CD8-positive, alpha-beta memory T cell (primary cell): Measurements from ENCODE around the gene CABP4. TPM values are rescaled to one million over a fixed set of nuclear protein-coding genes. Genes with fewer than 3 reads are reported as not detected.
"Not testable (repeated sequence)": the region's sequence is repeated elsewhere in the genome, so short reads cannot be mapped to it uniquely, and the experiment has no call there.

ENCODE experiments used
- CTCF ChIA-PET: fragments of 350-600 bp; sonication (Branson Sonifier 250); formaldehyde crosslinking; loops from one replicate; lab custom pipeline; 2021; ENCODE audit warnings: antibody characterized with exemption; lab: Charles Lee
- POLR2A ChIA-PET: fragments of 350-600 bp; sonication (Branson Sonifier 250); formaldehyde crosslinking; loops from one replicate; lab custom pipeline; 2021; ENCODE audit warnings: antibody characterized with exemption; lab: Charles Lee
- DNase-seq, 5 donors: peaks; one replicate each; pipeline versions ENCODE4 v3.0.0 to v3.0.0-alpha.2; 2020 to 2022; ENCODE audit warnings: mixed read lengths in 1 of 5
- H3K27ac ChIP-seq: one replicate; pipeline ENCODE4 v1.7.0; 2013; ENCODE audit warnings: low read depth, mild to moderate bottlenecking, low read length, moderate library complexity
- H3K27me3 ChIP-seq: 2 replicates; pipeline ENCODE4 v1.7.0; 2013; ENCODE audit warnings: low read length, mild to moderate bottlenecking; ENCODE audit not compliant: insufficient read depth, poor library complexity, severe bottlenecking
- H3K36me3 ChIP-seq: 2 replicates; pipeline ENCODE4 v1.7.0; 2013; ENCODE audit warnings: mild to moderate bottlenecking, low read length, moderate library complexity; ENCODE audit not compliant: insufficient read depth
- H3K4me1 ChIP-seq: 2 replicates; pipeline ENCODE4 v1.7.0; 2013; ENCODE audit warnings: mild to moderate bottlenecking, low read length, moderate library complexity; ENCODE audit not compliant: insufficient read depth
- H3K4me3 ChIP-seq: 2 replicates; pipeline ENCODE4 v1.7.0; 2013; ENCODE audit warnings: mild to moderate bottlenecking, low read length
- H3K9me3 ChIP-seq: 2 replicates; pipeline ENCODE4 v1.7.0; 2013; ENCODE audit warnings: mild to moderate bottlenecking, low read length
- H3K27ac Mint-ChIP-seq, 8 donors: one replicate each; pipeline ENCODE4 v1.8.0; 2020 to 2021; ENCODE audit warnings: mixed read lengths in 8 of 8, mild to moderate bottlenecking in 6 of 8, inconsistent platforms in 3 of 8, moderate library complexity in 3 of 8
- H3K27me3 Mint-ChIP-seq, 2 donors: one replicate each; pipeline ENCODE4 v1.8.0; 2020 to 2021; ENCODE audit warnings: mixed read lengths in 2 of 2, mild to moderate bottlenecking in 1 of 2, moderate library complexity in 1 of 2
- H3K36me3 Mint-ChIP-seq, 3 donors: one replicate each; pipeline ENCODE4 v1.8.0; 2020 to 2021; ENCODE audit warnings: mixed read lengths in 3 of 3, inconsistent platforms in 1 of 3, mild to moderate bottlenecking in 1 of 3
- H3K4me1 Mint-ChIP-seq, 3 donors: one replicate each; pipeline ENCODE4 v1.8.0; 2020 to 2021; ENCODE audit warnings: mixed read lengths in 3 of 3, inconsistent platforms in 1 of 3, mild to moderate bottlenecking in 1 of 3
- H3K4me3 Mint-ChIP-seq, 7 donors: one replicate each; pipeline ENCODE4 v1.8.0; 2020 to 2021; ENCODE audit warnings: mixed read lengths in 7 of 7, mild to moderate bottlenecking in 6 of 7, moderate library complexity in 4 of 7, inconsistent platforms in 2 of 7
- H3K9me3 Mint-ChIP-seq, 5 donors: one replicate each; pipeline ENCODE4 v1.8.0; 2020 to 2022; ENCODE audit warnings: mixed read lengths in 5 of 5, mild to moderate bottlenecking in 3 of 5, moderate library complexity in 2 of 5, inconsistent platforms in 1 of 5
- polyA plus RNA-seq: library from polyadenylated mRNA; unstranded; fragments of 300-500 nt; fragmentation: Illumina TruSeq; gene quantifications from one replicate; pipeline ENCODE4 v1.2.3, GENCODE V29; 2021
- total RNA-seq, 2 experiments: library from RNA; stranded (reverse); gene quantifications; one replicate each; pipeline ENCODE4 v1.2.3, GENCODE V29; 2021

CABP4 gene
- total and polyA plus RNA-seq, 3 experiments from 2014 or later: 0.28 to 0.36 (median 0.33) TPM

DNA sequence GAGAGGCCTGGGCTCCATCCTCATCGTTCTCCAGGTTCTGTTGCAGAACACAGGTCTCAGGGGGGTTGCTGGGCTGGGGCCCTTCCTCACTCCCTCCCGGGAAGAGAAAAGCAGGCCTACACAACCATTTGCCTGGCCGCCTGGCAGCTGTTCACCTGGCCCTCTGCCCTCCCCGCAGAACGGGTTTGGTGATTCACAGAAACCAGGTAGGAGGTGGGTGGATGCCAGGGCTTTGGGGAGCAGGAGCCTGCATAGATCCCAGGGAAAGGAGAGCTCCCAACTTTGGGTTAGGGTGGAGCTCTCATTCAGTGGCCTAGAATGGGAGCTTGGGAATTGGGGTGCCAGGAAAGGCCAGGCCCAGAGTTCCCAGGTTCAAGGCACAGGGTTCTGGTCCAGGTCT lies 12.9 kb downstream of the CABP4 start:
- peak overlapping the region; percentile 74 for H3K4me3 ChIP-seq
- no peaks in the 10 kb centered on the region for H3K9me3 Mint-ChIP-seq
- H3K27ac ChIP-seq: peak overlapping the region; percentile 59
- no peaks in the 10 kb centered on the region for H3K27me3 Mint-ChIP-seq
- no peaks in the 10 kb centered on the region for H3K36me3 ChIP-seq
- H3K9me3 ChIP-seq: no peaks in the 10 kb centered on the region
- H3K27ac Mint-ChIP-seq: peak overlapping the region in 7 of 8 donors; percentile 77 to 97 (median 87)
- POLR2A ChIA-PET: interaction anchor here (0.5 to 3.9 kb wide), 15 partner anchors 15 to 228 kb away, joined by 3 to 38 read pairs (median 6); partner anchors contain the start of genes AIP, CLCF1, PPP1CA and PTPRCAP
- H3K4me1 Mint-ChIP-seq: peaks cover 11 to 48% (median 32%) of the 10 kb centered on the region in 3 donors
- CTCF ChIA-PET: interaction anchor here (0.9 to 4.8 kb wide), 13 partner anchors 16 to 228 kb away, joined by 3 to 38 read pairs (median 4); partner anchors contain the start of genes GPR152, PITPNM1, PPP1CA and PTPRCAP
- peaks cover 0 to 11% (median 0%) of the 10 kb centered on the region in 3 donors for H3K36me3 Mint-ChIP-seq
- H3K4me3 Mint-ChIP-seq: peak overlapping the region; percentile 87 to 92 (median 88)
- DNase-seq: no peak
- no peaks in the 10 kb centered on the region for H3K27me3 ChIP-seq
- H3K4me1 ChIP-seq: peaks cover 39% of the 10 kb centered on the region

DNA sequence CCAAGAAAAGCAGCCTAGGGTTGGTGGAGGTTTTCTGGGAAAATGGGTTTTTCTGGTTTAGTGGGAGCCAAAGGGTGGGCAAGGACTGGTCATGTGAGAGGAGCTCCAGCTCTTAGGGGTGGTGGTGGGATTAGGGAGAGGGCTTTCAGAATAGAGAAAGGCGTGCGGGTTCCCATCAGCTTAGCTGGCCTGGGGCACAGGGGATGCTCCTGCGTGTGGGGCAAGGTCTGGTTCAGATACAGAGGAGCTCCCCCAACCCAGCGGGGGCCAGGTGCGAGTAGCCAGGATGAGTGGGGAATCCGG lies 13.3 kb downstream of the CABP4 start:
- H3K9me3 Mint-ChIP-seq: no peaks in the 10 kb centered on the region
- CTCF ChIA-PET: interaction anchor here (0.6 to 4.8 kb wide), 15 partner anchors 16 to 228 kb away, joined by 3 to 38 read pairs (median 4); partner anchors contain the start of genes GPR152, PITPNM1, PPP1CA and PTPRCAP
- H3K27ac Mint-ChIP-seq: peak overlapping the region; percentile 64 to 94 (median 86)
- peaks cover 0 to 11% (median 0%) of the 10 kb centered on the region in 3 donors for H3K36me3 Mint-ChIP-seq
- peak overlapping the region; percentile 87 to 92 (median 88) for H3K4me3 Mint-ChIP-seq
- H3K36me3 ChIP-seq: no peaks in the 10 kb centered on the region
- peak overlapping the region; percentile 74 for H3K4me3 ChIP-seq
- no peaks in the 10 kb centered on the region for H3K9me3 ChIP-seq
- no peaks in the 10 kb centered on the region for H3K27me3 Mint-ChIP-seq
- H3K27me3 ChIP-seq: no peaks in the 10 kb centered on the region
- POLR2A ChIA-PET: interaction anchor here (0.5 to 3.9 kb wide), 17 partner anchors 15 to 229 kb away, joined by 3 to 38 read pairs (median 5); partner anchors contain the start of genes AIP, CLCF1, PPP1CA and PTPRCAP
- peaks cover 39% of the 10 kb centered on the region for H3K4me1 ChIP-seq
- no peak for DNase-seq
- peak overlapping the region; percentile 59 for H3K27ac ChIP-seq
- H3K4me1 Mint-ChIP-seq: peaks cover 11 to 46% (median 30%) of the 10 kb centered on the region in 3 donors

DNA sequence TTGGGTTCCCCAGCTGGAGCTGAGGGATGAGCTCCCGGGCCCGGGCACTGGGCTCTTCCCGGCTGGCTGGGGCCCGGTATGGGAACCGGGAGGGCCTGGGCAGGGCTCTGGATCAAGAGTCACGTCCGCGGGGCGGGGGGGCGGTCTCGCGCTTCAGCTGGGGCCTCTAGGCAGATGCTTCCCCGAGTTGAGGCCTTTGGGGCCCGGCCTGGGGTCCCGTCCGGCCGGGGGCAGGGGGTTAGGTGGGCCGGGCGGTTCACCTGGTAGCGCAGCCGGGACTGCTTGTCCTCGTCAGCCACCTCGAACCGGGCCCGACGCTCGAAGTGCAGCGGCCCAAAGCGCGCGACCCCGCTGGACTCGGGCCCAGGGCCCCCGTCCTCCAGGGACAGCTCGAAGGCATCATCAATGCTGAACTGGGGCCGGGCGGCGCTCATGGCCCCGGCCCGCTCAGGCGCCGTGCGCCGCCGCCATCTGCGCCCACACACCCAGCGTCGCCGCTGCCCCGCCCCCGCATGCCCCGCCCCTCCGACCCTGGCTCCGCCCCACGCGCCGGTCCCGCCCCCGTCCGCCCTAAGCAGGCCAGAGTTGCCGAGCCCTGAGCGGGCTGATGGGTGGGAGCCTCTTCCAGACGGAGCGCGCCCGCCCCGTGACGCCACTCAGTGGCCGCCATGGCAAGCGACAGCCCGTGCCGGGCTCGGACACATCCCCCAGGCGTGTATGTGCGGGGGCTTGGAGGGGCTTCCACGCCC lies 13.8 kb downstream of the CABP4 start, which contains the start of gene TMEM134:
TSS of gene TMEM134 (minus strand) at position 493 of the 749 bp plus-strand sequence. CDS start at position 434, 59 bp downstream.
- peak within 1 kb of the TSS; percentile 70 for H3K27ac ChIP-seq
- H3K4me1 ChIP-seq: peaks cover 36% of the 10 kb centered on the region
- no peaks in the 10 kb centered on the region for H3K9me3 ChIP-seq
- H3K4me3 Mint-ChIP-seq: peak within 1 kb of the TSS; percentile 87 to 92 (median 88)
- peak; percentile 86 to 95 (median 87) for DNase-seq
- ChIA-PET POLR2A (interaction anchor here (0.5 to 3.9 kb wide), 18 partner anchors 14 to 229 kb away, joined by 3 to 38 read pairs (median 5); partner anchors contain the start of genes AIP, CLCF1, PPP1CA and PTPRCAP), CTCF (interaction anchor here (0.6 to 4.8 kb wide), 20 partner anchors 14 to 229 kb away, joined by 3 to 38 read pairs (median 4); partner anchors contain the start of genes CABP4, GPR152, PITPNM1 and PPP1CA)
- no peaks in the 10 kb centered on the region for H3K27me3 ChIP-seq
- H3K36me3 ChIP-seq: no peaks in the 10 kb centered on the region
- no peaks in the 10 kb centered on the region for H3K9me3 Mint-ChIP-seq
- H3K27ac Mint-ChIP-seq: peak within 1 kb of the TSS; percentile 64 to 94 (median 88)
- H3K4me1 Mint-ChIP-seq: peaks cover 11 to 44% (median 30%) of the 10 kb centered on the region in 3 donors
- H3K4me3 ChIP-seq: peak within 1 kb of the TSS; percentile 74
- H3K27me3 Mint-ChIP-seq: no peaks in the 10 kb centered on the region
- H3K36me3 Mint-ChIP-seq: peaks cover 0 to 11% (median 0%) of the 10 kb centered on the region in 3 donors

DNA sequence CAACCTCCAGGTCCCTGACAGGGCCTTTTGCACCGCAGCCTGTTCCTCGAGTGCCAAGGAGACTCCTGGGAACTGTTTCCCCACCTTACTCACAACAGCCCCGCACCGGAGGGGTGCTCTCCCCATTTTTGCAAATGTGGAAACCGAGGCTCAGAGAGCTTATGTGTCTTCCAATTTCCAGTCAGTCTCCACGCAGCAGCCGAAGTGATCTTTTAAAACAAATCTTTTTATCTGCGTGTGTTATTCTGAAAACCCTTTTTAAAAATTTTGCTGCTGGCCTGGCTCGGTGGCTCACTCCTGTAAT lies 14.3 kb downstream of the CABP4 start:
- ChIA-PET POLR2A (interaction anchor here (1.0 to 3.9 kb wide), 10 partner anchors 14 to 230 kb away, joined by 3 to 38 read pairs (median 6); partner anchors contain the start of genes AIP, PPP1CA, PTPRCAP and RPS6KB2), CTCF (interaction anchor here (0.7 to 4.8 kb wide), 12 partner anchors 15 to 87 kb away, joined by 3 to 38 read pairs (median 4); partner anchors contain the start of genes CABP4, PPP1CA, PTPRCAP and RPS6KB2)
- peaks cover 0 to 11% (median 0%) of the 10 kb centered on the region in 3 donors for H3K36me3 Mint-ChIP-seq
- no peaks in the 10 kb centered on the region for H3K27me3 Mint-ChIP-seq
- DNase-seq: no peak
- no peaks in the 10 kb centered on the region for H3K9me3 Mint-ChIP-seq
- peaks cover 30% of the 10 kb centered on the region for H3K4me1 ChIP-seq
- no peaks in the 10 kb centered on the region for H3K27me3 ChIP-seq
- H3K9me3 ChIP-seq: no peaks in the 10 kb centered on the region
- H3K27ac ChIP-seq: peak overlapping the region; percentile 70
- peaks cover 11 to 39% (median 25%) of the 10 kb centered on the region in 3 donors for H3K4me1 Mint-ChIP-seq
- peak overlapping the region; percentile 74 to 92 (median 88) for H3K4me3 Mint-ChIP-seq
- peak overlapping the region; percentile 63 to 92 (median 86) for H3K27ac Mint-ChIP-seq
- H3K4me3 ChIP-seq: peak overlapping the region; percentile 64
- no peaks in the 10 kb centered on the region for H3K36me3 ChIP-seq

DNA sequence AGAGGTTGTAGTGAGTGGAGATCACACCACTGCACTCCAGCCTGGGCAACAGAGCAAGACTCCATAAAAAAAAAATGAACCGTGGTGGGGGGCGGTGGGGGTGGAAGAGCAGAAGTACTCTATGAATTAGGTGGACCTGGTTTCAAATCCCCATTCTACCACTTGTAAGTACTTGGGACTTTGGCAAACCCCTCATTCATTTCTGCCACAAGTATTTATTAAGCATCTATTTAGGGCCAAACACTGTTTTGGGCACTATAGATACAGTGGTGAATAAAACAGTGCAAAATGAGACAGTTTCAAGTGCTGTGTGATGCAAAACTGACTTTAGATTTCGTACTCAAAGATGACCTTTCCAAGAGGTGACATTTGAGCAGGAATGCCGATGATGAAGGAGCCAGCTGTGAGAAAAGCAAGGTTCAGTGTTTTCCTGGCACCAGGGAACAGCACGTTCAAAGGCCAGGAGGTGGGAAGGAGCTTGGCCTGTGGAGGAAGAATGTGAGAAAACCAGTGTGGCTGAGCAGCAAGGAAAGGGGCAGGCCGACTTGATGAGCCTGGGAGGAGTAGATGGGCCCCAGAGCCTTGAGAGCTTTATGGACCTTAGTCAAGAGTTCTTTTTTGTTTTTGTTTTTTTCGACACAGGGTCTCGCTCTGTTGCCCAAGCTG lies 15.3 kb downstream of the CABP4 start:
- DNase-seq: no peak
- Histone ChIP-seq H3K27me3 (no peaks in the 10 kb centered on the region), H3K36me3 (no peaks in the 10 kb centered on the region), H3K27ac (no peak overlapping the region), H3K9me3 (no peaks in the 10 kb centered on the region), H3K4me1 (peaks cover 23% of the 10 kb centered on the region), H3K4me3 (no peak overlapping the region)
- H3K9me3 Mint-ChIP-seq: no peaks in the 10 kb centered on the region
- H3K4me1 Mint-ChIP-seq: peaks cover 7 to 29% (median 21%) of the 10 kb centered on the region in 3 donors
- peak overlapping the region in 5 of 8 donors; percentile 11 to 87 (median 73) for H3K27ac Mint-ChIP-seq
- H3K4me3 Mint-ChIP-seq: peak overlapping the region in 6 of 7 donors; percentile 74 to 92 (median 84)
- H3K27me3 Mint-ChIP-seq: no peaks in the 10 kb centered on the region
- ChIA-PET CTCF (interaction anchor here (0.8 to 4.8 kb wide), 6 partner anchors 22 to 88 kb away, joined by 3 to 38 read pairs (median 4); partner anchors contain the start of genes PPP1CA, PTPRCAP and TBC1D10C), POLR2A (interaction anchor here (1.1 to 3.9 kb wide), 3 partner anchors 13 to 69 kb away, joined by 5 to 22 read pairs (median 12); partner anchors contain the start of genes AIP and PPP1CA)
- peaks cover 0 to 6% (median 0%) of the 10 kb centered on the region in 3 donors for H3K36me3 Mint-ChIP-seq

DNA sequence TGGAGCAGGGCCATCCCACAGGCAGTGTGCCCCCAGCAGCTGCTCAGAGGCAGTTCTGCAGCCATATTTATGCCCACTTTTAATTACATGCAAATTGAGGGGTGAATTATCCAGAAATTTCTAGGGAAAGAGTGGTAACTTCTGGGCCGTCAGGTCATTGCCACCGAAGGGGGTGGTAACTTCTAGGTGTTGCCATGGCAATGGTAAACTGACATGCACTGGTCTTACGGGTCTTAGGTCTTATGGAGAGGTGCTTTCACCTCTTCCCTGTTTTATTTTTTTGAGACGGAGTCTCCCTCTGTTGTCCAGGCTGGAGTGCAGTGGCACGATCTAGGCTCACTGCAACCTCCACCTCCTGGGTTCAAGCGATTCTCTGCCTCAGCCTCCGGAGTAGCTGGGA lies 17.7 kb downstream of the CABP4 start:
- POLR2A ChIA-PET: interaction anchor here (2.1 kb wide), 1 partner anchor 10 kb away, joined by 5 read pairs; the partner anchor contains the start of gene AIP

DNA sequence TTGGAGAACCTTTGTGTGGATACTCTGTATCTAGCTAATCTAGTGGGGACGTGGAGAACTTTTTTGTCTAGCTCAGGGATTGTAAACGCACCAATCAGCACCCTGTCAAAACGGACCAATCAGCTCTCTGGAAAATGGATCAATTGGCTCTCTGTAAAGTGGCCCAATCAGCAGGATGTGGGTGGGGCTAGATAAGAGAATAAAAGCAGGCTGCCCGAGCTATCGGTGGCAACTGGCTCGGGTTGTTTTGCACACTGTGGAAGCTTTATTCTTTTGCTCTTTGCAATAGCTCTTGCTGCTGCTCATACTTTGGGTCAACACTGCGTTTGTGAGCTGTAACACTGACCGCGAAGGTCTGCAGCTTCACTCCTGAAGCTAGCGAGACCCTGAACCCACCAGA lies 21.5 kb downstream of the CABP4 start:
- H3K27me3 Mint-ChIP-seq, H3K27ac Mint-ChIP-seq, H3K4me3 ChIP-seq, H3K9me3 Mint-ChIP-seq, POLR2A ChIA-PET, DNase-seq, H3K36me3 ChIP-seq, H3K27me3 ChIP-seq, H3K4me1 ChIP-seq, H3K36me3 Mint-ChIP-seq, H3K9me3 ChIP-seq, H3K4me1 Mint-ChIP-seq: not testable (repeated sequence)
- H3K4me3 Mint-ChIP-seq: peak overlapping the region in 1 of 7 donors; percentile 3
- CTCF ChIA-PET: interaction anchor here (0.8 to 2.0 kb wide), 4 partner anchors 29 to 120 kb away, joined by 3 to 6 read pairs (median 4); partner anchors contain the start of gene PPP1CA
- H3K27ac ChIP-seq: peak overlapping the region; percentile 16

More for the DNA sequence above, 17.7 kb downstream of the CABP4 start:
- Mint-ChIP-seq H3K36me3 (peaks cover 0 to 3% (median 0%) of the 10 kb centered on the region in 3 donors), H3K9me3 (no peaks in the 10 kb centered on the region), H3K27me3 (no peaks in the 10 kb centered on the region), H3K27ac (no peak overlapping the region), H3K4me1 (peaks cover 0 to 12% (median 11%) of the 10 kb centered on the region in 3 donors), H3K4me3 (no peak overlapping the region)
- Histone ChIP-seq H3K9me3 (no peaks in the 10 kb centered on the region), H3K27me3 (no peaks in the 10 kb centered on the region), H3K36me3 (no peaks in the 10 kb centered on the region), H3K4me3 (no peak overlapping the region), H3K27ac (no peak overlapping the region), H3K4me1 (peaks cover 7% of the 10 kb centered on the region)
- CTCF ChIA-PET: interaction anchor here (1.0 kb wide), 1 partner anchor 36 kb away, joined by 3 read pairs; the partner anchor contains the start of gene PTPRCAP
- DNase-seq: no peak
